Activated naive CD4-positive, alpha-beta T cell treated with anti-CD3 and anti-CD28 coated beads, Interleukin-2, amount 10 ng/mL, durations not matched to agents 7 days and 5 days (primary cell): ENCODE measurements around the gene NLK.

Experiments used
- CTCF ChIA-PET: fragments of 350-600 bp; sonication (Branson Sonifier 250); formaldehyde crosslinking; loops from one replicate; lab custom pipeline; 2021; ENCODE audit warnings: antibody characterized with exemption; lab: Charles Lee
- DNase-seq: peaks from one replicate; pipeline ENCODE4 v3.0.0-alpha.2; 2020
- H3K27ac Mint-ChIP-seq: one replicate; pipeline ENCODE4 v1.8.0; 2021; ENCODE audit warnings: mild to moderate bottlenecking, moderate library complexity, mixed read lengths
- H3K27me3 Mint-ChIP-seq: one replicate; pipeline ENCODE4 v1.8.0; 2021; ENCODE audit warnings: mild to moderate bottlenecking, mixed read lengths
- H3K36me3 Mint-ChIP-seq: one replicate; pipeline ENCODE4 v1.8.0; 2021; ENCODE audit warnings: mixed read lengths
- H3K4me1 Mint-ChIP-seq: one replicate; pipeline ENCODE4 v1.8.0; 2021; ENCODE audit warnings: mixed read lengths
- H3K4me3 Mint-ChIP-seq: one replicate; pipeline ENCODE4 v1.8.0; 2021; ENCODE audit warnings: mild to moderate bottlenecking, moderate library complexity, mixed read lengths
- H3K9me3 Mint-ChIP-seq: one replicate; pipeline ENCODE4 v1.8.0; 2021; ENCODE audit warnings: mixed read lengths

The NLK gene

DNA sequence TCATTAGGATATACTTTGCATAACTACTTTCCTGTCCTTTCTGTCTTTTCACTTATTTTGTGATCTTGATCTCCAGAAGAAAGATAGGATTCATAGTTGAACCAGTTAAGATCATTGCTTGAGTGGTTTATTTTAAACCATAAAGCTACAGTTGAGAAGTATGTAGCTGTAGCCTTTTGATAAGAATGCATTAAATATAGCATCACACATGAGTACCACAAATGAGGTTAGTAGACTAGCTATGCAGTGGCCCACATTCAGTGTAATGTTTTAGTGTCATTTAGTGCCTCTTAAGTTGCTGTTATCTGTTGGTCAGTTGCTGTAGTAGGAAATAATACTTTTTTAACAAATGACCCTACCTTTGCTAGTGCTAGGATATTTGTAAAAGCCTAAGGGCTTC lies 1.3 kb downstream of the NLK start:
- no peaks in the 10 kb centered on the region for H3K9me3 Mint-ChIP-seq
- peak overlapping the region; percentile 82 for H3K4me3 Mint-ChIP-seq
- peaks cover 10% of the 10 kb centered on the region for H3K27me3 Mint-ChIP-seq
- H3K36me3 Mint-ChIP-seq = peaks cover 35% of the 10 kb centered on the region
- CTCF ChIA-PET = no interaction called here
- no peak overlapping the region for H3K27ac Mint-ChIP-seq
- H3K4me1 Mint-ChIP-seq = peaks cover 73% of the 10 kb centered on the region
- DNase-seq = no peak

DNA sequence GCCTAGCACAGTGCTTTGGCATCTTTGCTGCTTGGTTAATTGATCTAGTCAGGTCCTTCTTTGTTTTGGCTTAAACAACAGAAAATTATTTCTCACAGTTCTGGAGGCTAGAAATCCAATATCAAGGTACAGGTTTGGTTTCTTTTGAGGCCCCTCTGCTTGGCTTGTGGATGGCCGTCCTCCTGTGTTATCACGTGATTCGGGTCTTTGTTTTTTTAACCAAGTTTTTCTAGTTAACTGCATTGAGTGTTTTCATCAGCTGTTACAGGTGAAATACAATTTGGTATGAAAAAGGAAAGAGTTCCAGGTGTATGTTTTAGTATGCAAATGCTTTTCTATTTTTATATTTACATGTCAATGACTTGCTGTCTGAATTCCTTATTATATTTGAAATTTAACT lies 2.8 kb downstream of the NLK start:
- Mint-ChIP-seq H3K36me3 (peaks cover 35% of the 10 kb centered on the region), H3K27me3 (no peaks in the 10 kb centered on the region), H3K9me3 (no peaks in the 10 kb centered on the region), H3K4me3 (no peak overlapping the region), H3K4me1 (peaks cover 70% of the 10 kb centered on the region), H3K27ac (no peak overlapping the region)
- CTCF ChIA-PET = no interaction called here
- DNase-seq = no peak

DNA sequence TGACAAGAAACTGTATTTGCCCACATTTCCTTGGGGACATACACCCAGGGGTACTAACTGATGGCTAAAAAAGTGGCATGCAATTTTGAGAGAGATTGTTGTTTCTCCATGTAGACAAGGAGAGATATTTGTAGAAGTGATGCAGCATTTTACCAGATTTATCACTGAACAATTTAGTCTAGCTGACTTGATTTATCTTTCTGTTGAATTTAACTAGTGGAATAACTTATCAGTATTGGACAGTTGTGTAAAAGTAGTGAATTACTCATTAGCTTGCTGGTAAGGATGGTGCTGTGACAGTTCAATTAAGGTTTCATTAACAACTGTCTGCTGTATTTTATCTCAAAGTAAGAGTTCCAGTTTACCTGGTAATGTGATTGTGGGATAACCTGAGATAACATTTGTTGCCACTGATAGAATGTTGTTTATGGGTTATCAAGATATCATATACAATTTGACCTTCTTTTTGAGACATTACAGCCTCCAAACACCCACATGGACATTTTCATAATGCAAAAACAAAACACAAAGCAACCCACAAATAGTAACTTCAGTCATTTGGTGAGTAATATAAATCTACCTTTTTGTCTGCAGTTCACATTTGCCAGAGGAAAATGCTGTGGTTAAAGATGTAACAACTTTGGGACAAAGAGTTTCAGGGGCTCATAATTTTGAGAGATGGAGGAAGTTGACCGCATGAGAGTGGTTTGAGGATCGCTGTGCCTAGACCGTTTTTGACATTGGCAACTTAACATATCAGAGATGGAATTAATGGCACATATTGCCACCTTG lies 3.8 kb downstream of the NLK start:
- Mint-ChIP-seq H3K36me3 (peaks cover 35% of the 10 kb centered on the region), H3K4me1 (peaks cover 62% of the 10 kb centered on the region), H3K27me3 (no peaks in the 10 kb centered on the region), H3K27ac (no peak overlapping the region), H3K4me3 (no peak overlapping the region), H3K9me3 (no peaks in the 10 kb centered on the region)
- no peak for DNase-seq
- CTCF ChIA-PET = no interaction called here

DNA sequence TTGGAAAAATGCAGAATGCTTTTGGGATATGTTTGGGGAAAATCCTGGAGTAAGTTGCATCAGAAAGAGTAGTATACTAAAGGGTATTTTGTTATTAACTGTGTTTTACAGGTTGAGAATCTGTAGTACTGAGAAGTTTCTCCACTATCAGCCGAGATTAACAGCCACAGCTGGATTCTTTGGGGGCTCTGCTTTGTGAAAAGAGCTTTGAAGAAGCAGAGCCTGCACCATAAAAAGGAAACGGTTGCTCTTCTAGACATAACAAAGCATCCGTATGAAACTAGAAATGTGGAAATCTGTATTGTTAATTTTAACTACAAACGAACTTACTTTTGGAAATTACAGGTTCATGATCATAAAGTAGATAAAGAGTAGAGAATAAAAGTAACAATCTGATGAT lies 5.3 kb downstream of the NLK start:
- Mint-ChIP-seq H3K9me3 (no peaks in the 10 kb centered on the region), H3K4me1 (peaks cover 49% of the 10 kb centered on the region), H3K4me3 (no peak overlapping the region), H3K36me3 (peaks cover 32% of the 10 kb centered on the region), H3K27ac (no peak overlapping the region), H3K27me3 (no peaks in the 10 kb centered on the region)
- CTCF ChIA-PET = no interaction called here
- no peak for DNase-seq

DNA sequence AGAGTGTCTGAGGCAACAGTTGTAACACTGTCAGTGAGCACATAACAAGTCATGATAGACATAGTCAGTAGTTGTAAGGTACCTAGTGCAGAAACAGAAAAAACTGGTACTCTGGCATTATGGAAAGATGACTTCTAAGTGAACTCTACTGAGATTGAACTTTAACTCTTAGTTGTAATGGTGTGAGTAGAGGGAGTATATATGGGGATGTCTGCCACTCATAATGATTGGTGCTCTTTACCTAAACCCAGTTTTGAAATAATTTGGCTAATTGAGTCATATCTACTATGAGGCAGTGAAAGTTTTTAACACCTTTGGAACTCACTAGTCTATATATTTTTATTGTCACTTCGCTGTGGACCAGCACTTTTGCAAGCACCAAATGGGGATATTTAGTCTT lies 6.6 kb downstream of the NLK start:
- DNase-seq = no peak
- CTCF ChIA-PET = no interaction called here
- H3K27me3 Mint-ChIP-seq = no peaks in the 10 kb centered on the region

DNA sequence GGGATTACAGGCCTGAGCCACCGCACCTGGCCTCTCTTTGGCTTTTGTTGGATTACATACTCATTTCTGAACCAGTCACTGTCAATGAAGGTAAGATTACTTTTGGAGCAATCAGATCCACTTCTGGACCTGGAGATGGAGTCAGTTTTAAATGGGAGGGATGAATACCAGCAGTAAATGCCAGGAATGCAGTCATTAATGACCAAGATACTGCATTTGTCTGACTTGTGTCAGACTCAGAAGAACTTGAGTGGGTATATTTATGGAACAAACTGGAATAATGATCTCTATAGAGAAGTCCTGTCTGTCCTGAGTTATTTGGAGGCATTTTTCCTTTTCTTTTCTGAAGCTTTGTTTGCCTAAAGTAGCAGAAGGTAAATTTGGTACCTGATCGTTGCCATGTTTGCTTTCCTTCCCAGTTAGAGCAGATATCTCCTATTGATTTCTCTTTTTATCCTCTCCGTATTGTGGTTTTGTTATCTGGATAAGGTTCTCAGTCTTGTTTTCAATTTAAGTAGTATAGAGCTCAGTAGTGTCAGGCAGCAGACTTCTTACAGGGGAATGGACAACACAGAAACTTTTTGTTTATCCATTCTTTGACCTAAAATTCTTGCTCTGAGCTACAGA lies 10.7 kb downstream of the NLK start:
- Mint-ChIP-seq H3K9me3 (no peaks in the 10 kb centered on the region), H3K4me3 (no peak overlapping the region), H3K27me3 (no peaks in the 10 kb centered on the region), H3K27ac (no peak overlapping the region), H3K36me3 (peaks cover under 1% of the 10 kb centered on the region), H3K4me1 (peaks cover 4% of the 10 kb centered on the region)
- CTCF ChIA-PET = no interaction called here
- DNase-seq = no peak

More for the DNA sequence above, 6.6 kb downstream of the NLK start:
- H3K4me3 Mint-ChIP-seq = no peak overlapping the region
- no peaks in the 10 kb centered on the region for H3K9me3 Mint-ChIP-seq
- peaks cover 37% of the 10 kb centered on the region for H3K4me1 Mint-ChIP-seq
- no peak overlapping the region for H3K27ac Mint-ChIP-seq
- H3K36me3 Mint-ChIP-seq = peaks cover 24% of the 10 kb centered on the region

DNA sequence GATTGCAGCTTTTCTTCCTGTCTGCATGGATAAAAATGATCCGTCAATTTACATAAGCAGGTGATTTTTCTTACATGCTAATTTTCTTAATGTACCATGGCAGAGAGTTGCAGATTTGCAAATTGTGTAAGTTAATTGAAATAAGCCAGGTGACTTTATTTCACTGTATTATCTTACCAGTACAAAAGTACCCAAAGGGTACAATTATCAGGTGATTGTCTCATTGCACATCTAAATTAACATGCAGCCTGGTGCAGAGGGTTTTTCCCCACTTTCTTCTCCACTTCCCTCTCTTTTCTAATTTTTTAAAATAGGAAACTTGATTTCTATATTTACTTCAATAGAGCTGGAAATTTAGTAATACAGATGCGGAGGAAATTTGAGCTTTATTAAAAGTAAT lies 11.2 kb downstream of the NLK start:
- H3K27me3 Mint-ChIP-seq = no peaks in the 10 kb centered on the region
- peaks cover 4% of the 10 kb centered on the region for H3K4me1 Mint-ChIP-seq
- no peak overlapping the region for H3K27ac Mint-ChIP-seq
- CTCF ChIA-PET = no interaction called here
- H3K36me3 Mint-ChIP-seq = no peaks in the 10 kb centered on the region
- DNase-seq = no peak
- no peaks in the 10 kb centered on the region for H3K9me3 Mint-ChIP-seq
- H3K4me3 Mint-ChIP-seq = no peak overlapping the region

DNA sequence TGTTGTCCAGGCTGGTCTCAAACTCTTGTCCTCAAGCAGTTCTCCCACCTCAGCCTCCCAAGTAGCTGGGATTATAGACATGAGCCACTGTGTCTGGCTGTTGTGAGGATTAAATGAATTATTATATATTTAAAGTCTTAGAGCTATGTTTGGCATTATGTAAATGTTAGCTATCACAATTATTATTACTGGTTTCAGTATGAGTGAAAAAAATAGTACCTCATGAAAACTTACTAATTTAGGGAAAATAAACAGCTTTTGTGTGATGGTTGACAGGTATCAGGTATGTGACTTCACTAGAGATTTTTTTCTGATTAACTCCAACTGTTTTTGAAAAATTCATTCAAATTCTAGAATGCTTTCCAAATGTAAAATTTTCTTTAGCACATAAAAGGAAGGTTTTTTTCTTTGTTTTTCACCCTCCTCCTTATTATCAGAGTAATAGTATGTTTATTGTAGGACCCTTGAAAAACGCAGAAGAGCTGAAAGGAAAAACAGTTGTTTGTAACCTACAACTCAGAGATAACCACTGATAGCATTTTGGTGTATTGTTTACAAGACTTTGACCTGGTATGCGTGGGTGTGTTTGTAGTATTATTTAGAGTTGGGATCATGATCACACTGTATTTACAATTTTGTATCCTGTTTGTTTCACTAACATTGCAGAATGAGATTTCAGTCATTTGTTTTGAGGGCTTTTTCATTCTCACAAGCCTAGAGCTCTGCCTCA lies 13.2 kb downstream of the NLK start:
- DNase-seq = no peak
- Mint-ChIP-seq H3K27ac (no peak overlapping the region), H3K9me3 (no peaks in the 10 kb centered on the region), H3K27me3 (no peaks in the 10 kb centered on the region), H3K4me3 (no peak overlapping the region), H3K36me3 (no peaks in the 10 kb centered on the region), H3K4me1 (peaks cover 4% of the 10 kb centered on the region)
- CTCF ChIA-PET = interaction anchor here (0.7 kb wide), 1 partner anchor 1062 kb away, joined by 3 read pairs; no protein-coding TSS in a partner anchor

DNA sequence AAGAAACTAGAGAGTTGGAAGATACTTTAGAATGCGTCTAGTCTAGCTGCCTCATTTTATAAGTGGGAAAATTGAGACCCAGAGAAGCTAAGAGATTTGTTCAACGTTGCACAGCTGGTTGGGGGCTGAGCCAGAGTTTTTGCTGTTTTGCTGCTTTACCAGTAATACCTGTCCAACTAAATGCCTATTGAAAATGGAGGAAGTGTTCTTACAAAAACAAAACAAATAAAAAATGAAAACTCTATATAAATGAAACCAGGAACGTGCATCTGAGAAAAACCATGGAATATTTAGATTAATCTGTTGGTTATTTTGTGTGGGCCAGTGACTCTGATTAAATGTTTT lies 13.8 kb downstream of the NLK start:
- Mint-ChIP-seq H3K4me1 (peaks cover 4% of the 10 kb centered on the region), H3K4me3 (no peak overlapping the region), H3K9me3 (no peaks in the 10 kb centered on the region), H3K27me3 (no peaks in the 10 kb centered on the region), H3K27ac (no peak overlapping the region), H3K36me3 (no peaks in the 10 kb centered on the region)
- CTCF ChIA-PET = interaction anchor here (0.7 kb wide), 1 partner anchor 1061 kb away, joined by 3 read pairs; no protein-coding TSS in a partner anchor
- no peak for DNase-seq

DNA sequence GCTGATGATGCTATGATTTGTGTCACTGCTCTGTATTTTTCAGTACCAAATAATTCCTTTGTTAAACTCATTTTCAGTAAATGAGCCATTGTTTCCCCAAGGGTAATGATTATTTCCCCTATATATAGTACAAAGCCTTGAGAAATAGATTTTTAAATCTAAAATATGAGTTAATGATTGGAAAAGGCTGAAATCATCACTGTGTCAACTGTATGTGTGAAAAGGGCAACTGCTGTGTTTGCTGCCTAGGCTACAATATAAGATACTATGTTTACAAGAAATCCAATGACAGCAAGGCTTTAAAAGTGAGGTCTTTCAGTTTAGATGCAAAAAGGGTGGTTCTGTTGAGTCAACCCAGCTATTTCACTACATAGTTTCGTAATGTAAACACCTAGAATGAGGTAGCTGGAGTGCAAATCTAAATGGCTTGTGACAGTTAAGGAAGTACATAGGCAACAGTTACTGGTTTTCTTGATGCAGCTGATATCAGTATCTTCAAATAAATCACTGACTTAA lies 15.3 kb downstream of the NLK start:
- CTCF ChIA-PET = no interaction called here
- no peak for DNase-seq
- H3K27me3 Mint-ChIP-seq = no peaks in the 10 kb centered on the region
- peaks cover 4% of the 10 kb centered on the region for H3K4me1 Mint-ChIP-seq
- H3K4me3 Mint-ChIP-seq = no peak overlapping the region
- no peak overlapping the region for H3K27ac Mint-ChIP-seq
- no peaks in the 10 kb centered on the region for H3K9me3 Mint-ChIP-seq
- no peaks in the 10 kb centered on the region for H3K36me3 Mint-ChIP-seq

DNA sequence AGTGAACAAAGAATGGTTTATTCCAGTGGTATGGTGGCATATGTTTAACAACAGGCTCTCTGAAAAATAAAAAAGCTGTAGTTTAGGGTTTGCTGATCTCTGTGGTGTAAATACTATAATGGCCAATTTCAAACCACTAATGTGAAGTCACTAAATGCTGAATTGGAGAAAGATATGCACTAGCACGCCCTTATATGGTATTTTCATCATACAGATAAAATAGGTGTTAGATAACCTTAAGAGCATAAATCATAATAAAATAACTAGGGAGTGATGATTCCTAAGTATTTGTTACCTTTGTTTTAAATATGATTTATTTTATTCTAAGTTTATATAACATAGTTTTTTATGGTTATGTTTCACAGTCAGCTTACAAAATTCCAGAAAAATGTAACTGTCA lies 17.2 kb downstream of the NLK start:
- Mint-ChIP-seq H3K9me3 (no peaks in the 10 kb centered on the region), H3K4me3 (no peak overlapping the region), H3K27ac (no peak overlapping the region), H3K36me3 (no peaks in the 10 kb centered on the region), H3K4me1 (peaks cover 6% of the 10 kb centered on the region), H3K27me3 (no peaks in the 10 kb centered on the region)
- CTCF ChIA-PET = interaction anchor here (0.6 to 0.9 kb wide), 3 partner anchors 21 to 51 kb away, joined by 3 to 5 read pairs (median 3); no protein-coding TSS in a partner anchor
- no peak for DNase-seq

DNA sequence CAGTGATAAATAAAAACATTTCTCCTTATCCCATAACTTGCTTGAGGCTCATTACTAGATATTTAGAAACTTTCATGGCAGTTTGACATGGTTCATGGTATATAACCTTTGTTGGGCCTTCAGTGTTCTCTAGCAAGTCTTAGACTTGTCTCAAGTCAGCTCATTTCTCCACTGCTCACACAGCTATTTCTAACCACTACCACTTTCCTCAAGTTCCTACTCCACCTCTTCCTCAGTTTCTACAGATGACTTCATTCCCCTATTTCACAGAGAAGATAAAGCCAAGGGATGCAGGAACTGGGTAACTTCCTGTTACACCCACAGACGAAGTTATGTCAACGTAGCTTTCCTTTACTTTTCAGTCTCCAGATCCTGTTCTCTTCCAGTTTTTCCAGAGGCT lies 23.2 kb downstream of the NLK start:
- no peaks in the 10 kb centered on the region for H3K27me3 Mint-ChIP-seq
- peaks cover 4% of the 10 kb centered on the region for H3K36me3 Mint-ChIP-seq
- no peak overlapping the region for H3K27ac Mint-ChIP-seq
- peaks cover 15% of the 10 kb centered on the region for H3K4me1 Mint-ChIP-seq
- no peak overlapping the region for H3K4me3 Mint-ChIP-seq
- CTCF ChIA-PET = no interaction called here
- DNase-seq = no peak
- H3K9me3 Mint-ChIP-seq = no peaks in the 10 kb centered on the region

DNA sequence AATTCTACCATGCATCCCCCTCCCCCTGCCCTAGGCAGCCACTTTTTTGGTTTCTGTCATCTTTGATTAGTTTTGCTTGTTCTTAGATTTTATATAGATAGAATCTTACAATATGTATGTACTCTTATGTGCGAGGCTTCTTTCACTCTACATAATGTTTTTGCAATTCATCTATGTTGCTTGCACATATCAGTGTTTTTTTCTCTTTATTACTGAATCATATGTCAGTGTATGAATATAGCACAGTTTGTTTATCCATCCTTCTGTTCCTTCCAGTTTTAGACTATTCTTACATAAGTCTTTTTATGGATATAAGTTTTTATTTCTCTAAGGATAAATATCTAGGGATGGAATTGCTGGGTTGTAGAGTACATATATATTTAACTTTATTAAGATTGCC lies 26.6 kb downstream of the NLK start:
- no peak overlapping the region for H3K4me3 Mint-ChIP-seq
- H3K27me3 Mint-ChIP-seq = no peaks in the 10 kb centered on the region
- DNase-seq = no peak
- no peak overlapping the region for H3K27ac Mint-ChIP-seq
- H3K36me3 Mint-ChIP-seq = peaks cover 15% of the 10 kb centered on the region
- H3K4me1 Mint-ChIP-seq = peaks cover 36% of the 10 kb centered on the region
- peaks cover 10% of the 10 kb centered on the region for H3K9me3 Mint-ChIP-seq
- CTCF ChIA-PET = no interaction called here

DNA sequence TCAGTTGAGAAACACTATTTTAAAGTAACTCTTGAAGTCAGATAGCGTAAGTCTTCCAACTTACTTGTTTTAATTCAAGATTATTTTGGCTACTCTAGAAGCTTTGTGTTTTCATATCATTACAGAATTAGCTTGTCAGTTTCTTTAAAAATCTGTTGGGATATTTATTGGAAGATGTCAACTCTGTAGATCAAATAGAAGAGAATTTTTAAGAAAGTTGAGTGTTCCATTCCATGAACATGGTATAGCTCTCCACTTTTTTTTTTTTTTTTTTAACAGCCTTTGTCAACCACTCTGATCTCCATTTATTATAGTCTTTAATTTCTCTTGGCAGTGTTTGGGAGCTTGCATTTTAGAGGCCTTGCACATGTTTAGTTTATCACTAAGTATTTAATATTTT lies 28.7 kb downstream of the NLK start:
- no peak for DNase-seq
- H3K9me3 Mint-ChIP-seq = peaks cover 10% of the 10 kb centered on the region
- no peak overlapping the region for H3K27ac Mint-ChIP-seq
- H3K4me3 Mint-ChIP-seq = no peak overlapping the region
- CTCF ChIA-PET = no interaction called here
- peaks cover 14% of the 10 kb centered on the region for H3K36me3 Mint-ChIP-seq
- H3K27me3 Mint-ChIP-seq = no peaks in the 10 kb centered on the region
- peaks cover 33% of the 10 kb centered on the region for H3K4me1 Mint-ChIP-seq
